Measurements from ENCODE around the gene DMRTB1.
"Not testable (repeated sequence)": the region's sequence is repeated elsewhere in the genome, so short reads cannot be mapped to it uniquely, and the experiment has no call there.

Gene DMRTB1

DNA sequence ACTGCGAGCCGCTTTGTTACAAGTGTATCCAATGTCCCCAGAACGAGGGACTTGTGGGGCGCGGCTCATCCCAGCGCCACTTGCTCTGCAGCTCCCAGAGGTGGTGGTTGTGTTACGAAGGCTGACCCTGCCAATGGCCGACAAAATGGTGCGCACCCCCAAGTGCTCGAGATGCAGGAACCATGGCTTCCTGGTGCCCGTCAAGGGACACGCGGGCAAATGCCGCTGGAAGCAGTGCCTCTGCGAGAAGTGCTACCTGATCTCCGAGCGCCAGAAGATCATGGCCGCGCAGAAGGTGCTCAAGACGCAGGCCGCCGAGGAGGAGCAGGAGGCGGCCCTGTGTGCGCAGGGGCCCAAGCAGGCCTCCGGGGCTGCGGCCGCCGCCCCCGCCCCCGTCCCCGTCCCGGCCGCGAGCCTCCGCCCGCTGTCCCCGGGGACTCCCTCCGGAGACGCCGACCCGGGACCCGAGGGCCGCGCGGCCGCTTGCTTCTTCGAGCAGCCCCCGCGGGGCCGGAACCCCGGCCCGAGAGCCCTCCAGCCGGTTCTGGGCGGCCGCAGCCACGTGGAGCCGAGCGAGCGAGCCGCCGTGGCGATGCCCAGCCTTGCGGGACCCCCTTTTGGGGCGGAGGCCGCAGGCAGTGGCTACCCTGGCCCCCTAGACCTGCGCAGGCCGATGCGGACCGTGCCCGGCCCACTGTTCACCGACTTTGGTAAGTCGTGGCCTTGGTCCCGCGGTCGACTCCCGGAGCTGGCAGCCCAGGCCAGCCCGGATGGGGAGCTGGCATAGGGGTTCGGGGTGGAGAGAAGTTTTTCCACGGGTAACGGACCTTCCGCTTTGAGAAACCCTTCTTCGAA lies at the start of gene DMRTB1:
Gene DMRTB1, plus strand, starts transcription at position 79 of the 855 bp plus-strand sequence. Its CDS starts 55 bp downstream, at position 134.
- no peak for DNase-seq (ENCODE audit: low spot score)

DNA sequence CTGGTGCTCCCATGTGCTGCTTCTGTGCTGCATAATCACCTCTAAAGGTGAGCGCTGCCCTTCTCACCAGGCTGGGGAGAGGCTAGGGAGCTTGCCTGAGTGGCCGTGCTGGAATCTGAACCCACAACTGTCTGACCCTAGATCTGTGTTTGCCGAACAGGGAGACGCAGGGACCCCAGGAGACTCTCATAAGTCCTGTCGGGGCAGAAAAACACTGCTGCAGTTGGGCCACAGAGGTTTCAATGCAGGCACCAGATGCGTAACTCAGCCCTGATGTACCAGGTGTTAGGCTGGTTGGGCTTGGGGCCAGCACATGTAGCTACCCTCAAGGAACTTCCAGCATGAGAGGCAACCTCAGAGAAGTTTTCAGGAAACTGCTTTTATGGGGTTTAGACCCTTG lies 49.5 kb upstream of the DMRTB1 start:
- no peak for DNase-seq (ENCODE audit: low spot score)

DNA sequence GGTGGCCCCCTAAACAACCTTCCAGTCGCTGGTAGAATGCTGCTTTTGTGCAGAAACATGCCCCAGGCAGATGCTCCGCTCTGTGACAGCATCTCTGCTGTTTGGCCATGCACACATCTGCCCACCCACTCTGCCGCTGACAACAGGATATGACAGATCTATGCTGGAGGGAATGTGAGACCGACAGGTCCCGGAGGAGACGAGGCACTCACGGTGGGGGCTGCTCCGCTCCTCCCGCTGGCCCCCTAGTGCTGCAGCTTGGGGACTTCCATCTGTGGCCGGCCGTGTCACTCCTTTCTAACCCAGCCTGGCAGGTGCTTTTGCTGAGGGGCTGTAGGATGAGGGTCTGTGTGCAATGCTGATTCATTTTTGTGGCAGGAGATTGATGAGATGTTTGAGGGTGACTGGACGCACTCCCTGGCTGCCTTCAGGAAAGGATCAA lies 49.1 kb upstream of the DMRTB1 start:
- DNase-seq (ENCODE audit: low spot score) = no peak

DNA sequence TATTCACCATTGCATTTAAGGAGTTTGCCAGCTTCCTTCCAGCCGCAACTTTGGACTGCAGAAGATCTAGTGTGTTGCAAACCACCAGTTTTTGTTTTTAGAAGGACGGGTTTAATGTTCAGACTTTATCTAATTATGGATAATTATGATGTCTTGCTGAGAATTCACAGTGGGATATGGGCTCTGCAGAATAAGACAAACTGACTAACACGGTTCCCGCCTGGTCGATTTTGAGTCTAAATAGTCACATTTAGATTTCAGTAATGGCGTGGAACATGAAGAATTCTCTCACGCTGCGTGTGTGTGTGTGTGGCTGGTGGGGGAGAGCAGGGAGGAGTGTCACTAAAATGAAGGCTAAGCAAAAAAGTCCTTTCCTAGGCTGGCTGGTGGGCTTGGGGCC lies 48.5 kb upstream of the DMRTB1 start:
- no peak for DNase-seq (ENCODE audit: low spot score)

DNA sequence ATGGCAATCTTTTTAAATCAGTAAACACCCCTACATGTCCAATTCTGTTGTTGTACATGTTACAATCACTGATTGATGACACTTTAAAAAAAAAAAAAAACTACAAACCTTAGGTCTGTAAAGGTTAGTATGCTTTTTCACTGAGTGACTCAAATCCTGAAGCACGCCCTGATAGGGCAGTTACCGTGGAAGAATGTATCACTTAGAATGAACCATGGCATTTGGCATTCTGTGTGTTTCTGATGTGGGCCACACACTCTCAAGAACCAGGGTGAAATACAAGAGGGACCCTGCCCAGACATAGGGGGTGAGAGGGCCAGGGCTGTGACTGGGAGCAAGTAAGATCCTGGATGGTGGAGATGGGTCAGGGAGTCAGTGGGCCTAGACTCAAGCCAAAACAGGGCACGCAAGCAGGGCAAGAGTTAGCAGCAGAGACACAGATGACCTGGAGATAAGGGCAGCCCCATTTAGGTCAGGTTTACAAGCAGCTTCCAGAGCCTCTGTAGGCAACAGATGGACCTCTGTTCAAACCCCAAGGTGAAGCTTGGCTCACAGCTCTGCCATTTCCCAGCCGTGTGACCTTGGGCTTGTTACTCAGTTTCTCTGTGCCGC lies 47.6 kb upstream of the DMRTB1 start:
- no peak for DNase-seq (ENCODE audit: low spot score)

DNA sequence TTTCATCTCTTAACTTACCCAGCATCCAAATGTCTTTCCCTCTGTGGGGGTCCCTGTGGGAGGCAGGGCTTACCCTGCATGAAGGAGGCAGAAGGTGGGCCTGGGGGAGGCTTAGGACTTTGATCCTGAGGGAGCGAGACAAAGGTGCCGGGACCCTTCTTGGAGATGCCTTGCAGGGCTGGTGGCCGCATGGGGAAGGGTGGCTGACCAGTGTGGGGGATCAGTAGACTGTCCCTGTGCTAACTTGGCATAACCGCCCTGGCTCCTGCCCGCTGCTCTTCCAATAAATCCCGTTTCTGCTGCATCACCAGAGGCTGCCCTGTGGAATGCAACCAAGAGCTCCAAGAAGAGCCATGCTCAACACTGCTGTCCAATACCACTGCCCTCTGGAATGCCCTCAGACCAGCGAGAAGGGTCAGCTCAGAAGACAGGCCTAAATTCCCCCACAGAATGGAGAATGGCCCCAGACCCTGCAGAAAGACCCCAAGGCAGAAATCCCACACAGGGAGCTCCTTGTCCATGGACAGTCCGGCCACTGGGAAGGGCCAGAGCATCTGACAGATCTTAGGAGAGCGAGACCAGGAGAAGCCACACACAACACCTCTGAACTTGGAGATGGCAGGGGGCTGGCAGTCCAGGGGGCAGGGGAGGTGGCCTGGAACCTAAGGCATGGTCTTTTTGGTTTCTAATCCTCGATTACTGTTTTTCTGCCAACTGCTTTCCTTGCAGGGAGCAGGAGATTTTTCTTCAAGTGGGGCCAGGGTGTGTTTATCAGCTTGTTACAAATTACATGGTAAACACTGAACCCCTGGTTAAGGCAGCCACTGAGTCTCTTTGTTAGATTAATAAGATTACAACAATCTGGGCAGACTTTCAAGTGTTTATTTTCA lies 46.7 kb upstream of the DMRTB1 start:
- DNase-seq (ENCODE audit: low spot score) = no peak

DNA sequence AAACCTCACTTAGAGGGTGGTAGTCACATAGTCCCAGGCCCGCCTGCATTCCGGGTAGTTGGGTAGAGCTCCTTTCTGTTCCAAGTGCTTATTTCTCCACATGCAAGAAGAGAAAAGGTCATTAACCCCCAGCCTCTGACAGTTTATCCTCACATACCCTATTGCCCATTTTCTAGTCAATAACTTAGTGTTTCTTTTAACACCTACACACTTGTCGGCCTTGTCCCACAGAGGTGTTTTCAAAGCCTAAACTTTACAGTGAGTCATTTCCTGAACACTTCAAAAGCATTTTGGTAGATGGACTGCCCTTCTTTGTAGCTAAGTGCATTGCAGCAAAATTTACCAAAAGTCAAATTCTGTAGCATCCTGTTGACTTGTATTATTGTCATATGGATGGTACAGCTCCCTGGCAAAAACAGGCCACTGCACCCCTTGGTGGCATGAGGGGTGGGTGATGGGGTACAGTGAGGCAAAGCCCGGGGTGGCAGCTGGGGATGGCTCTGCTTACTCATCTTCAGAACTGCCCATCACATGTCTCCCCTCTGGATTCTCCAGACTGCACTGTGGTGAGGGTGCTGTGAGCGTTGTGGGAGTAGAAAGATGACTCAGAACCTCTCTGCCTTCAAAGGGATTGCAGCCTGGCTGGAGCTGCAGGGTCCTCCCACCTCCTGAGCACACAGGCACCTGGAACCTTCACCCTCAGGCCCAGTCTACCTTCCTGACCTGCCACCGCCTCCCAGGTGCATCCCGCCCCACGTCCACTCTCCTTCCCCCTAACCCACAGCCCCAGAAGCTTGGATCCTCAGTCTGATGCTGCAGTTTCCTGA lies 45.8 kb upstream of the DMRTB1 start:
- DNase-seq (ENCODE audit: low spot score) = peak; percentile 53

DNA sequence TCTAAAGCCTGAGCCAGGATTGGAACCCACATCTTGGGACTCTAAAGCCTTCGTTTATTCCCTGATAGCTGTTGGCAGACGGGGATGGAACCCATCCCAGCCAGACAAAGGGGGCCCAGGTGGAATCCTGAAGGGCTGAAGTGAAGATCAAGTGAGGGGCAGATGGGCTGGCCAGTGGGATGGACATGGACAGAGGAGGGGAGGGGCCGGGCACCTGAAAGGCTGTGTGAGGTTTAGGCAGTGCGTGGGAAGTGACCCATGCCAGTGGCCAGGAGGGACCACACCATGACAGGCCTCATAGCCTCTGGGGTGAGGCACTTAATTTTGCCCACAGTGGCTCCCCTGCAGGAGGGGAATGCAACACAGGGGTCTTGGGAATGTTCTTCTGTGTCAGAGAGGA lies 44.6 kb upstream of the DMRTB1 start:
- no peak for DNase-seq (ENCODE audit: low spot score)

DNA sequence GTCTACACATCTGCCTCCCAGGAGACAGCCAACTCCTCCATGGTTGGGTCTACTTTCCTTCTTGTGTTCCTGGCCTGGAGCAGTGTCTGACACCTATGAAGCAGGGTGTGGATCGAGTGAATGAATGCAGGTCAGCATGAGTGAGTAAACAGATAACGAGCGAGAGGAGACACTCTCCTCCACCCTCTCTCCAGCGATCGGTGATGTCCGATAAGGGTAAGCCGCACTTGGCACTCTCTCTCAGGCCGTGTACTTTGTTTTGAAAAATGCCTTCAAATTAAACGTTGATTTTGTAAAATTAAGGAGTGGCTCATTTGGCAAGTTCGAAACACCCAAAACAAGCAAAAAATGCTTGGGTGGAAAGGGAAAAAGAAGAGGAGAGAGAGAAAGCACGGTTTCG lies 43.8 kb upstream of the DMRTB1 start:
- no peak for DNase-seq (ENCODE audit: low spot score)

DNA sequence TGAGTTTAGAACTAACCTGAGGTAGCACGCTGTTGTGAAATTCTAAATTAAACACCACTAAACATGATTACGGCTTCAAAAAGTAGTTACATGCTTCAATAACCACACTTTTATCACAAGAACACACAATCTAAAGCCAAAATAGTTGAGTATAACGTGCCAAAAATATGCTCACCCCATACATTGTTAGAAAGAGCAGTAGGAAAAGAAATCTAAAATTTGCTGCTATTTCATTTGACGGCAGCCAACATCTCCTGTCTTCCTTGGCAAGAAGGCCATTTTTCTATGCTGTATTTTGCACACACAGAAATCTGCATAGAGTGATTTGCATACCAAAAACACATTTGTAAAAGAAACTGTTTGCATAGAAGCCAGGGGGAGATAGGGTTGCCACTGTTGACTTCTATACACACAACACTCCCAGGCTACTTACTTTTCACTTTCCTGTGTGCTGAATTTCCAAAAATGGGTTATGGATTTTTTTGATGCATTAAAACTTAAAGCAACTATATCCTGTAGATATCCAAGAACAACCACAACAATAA lies 42.9 kb upstream of the DMRTB1 start:
- DNase-seq (ENCODE audit: low spot score) = no peak

DNA sequence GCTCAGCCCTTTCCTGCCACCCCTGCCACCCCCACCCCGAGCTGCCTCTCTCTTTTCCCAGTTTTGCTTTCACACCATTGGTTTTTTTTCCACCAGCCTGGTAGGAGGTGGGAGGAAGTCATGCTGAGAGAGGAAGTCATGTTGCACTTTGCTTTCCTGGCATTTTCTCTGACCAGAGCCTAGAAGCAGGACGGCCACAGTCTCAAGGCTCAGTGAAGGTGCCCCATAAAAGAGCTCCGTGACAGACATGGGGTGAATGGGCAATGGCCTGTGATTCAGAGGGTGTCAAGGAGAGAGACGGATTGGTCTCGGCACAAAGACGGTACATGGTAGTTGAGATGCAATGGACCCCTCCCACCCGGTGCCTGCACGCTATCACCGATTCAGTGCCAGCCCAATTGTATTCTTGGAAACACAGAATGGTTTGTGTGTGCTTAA lies 42.1 kb upstream of the DMRTB1 start:
- no peak for DNase-seq (ENCODE audit: low spot score)

DNA sequence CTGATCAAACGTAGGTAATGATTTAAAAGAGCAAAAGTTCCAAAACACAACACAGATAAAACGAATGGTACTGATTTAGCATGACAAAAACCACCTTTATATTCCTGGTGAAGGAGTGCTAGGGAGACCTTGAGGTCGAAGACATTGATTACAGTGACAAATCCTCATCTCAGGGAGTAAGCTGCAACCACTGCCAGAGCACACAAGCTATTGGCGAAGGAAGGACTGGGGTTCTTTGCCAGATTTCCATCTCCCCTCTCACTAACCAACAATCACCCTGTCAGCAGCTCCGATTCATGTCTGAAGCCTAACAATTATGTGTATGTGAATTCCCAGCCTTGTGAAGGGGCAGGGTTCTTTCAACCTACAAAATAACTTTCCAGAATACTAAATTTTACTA lies 40.2 kb upstream of the DMRTB1 start:
- DNase-seq (ENCODE audit: low spot score) = no peak

DNA sequence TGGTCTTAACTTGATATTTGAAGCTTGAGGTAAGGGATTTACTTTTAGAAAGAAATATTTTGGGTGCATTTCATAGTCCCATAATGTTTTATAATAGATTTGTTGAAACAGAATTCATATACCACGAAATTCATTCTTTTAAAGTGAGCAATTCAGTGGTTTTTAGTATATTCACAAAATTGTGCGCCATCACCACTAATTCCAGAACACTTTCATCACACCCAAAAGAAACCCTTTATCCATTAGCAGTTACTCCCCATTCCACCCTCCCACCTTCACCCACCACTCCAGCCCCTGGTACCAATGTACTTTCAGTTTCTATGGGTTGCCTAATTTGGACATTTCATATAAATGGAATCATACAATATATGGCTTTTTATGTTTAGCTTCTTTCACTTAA lies 38.9 kb upstream of the DMRTB1 start:
- no peak for DNase-seq (ENCODE audit: low spot score)

DNA sequence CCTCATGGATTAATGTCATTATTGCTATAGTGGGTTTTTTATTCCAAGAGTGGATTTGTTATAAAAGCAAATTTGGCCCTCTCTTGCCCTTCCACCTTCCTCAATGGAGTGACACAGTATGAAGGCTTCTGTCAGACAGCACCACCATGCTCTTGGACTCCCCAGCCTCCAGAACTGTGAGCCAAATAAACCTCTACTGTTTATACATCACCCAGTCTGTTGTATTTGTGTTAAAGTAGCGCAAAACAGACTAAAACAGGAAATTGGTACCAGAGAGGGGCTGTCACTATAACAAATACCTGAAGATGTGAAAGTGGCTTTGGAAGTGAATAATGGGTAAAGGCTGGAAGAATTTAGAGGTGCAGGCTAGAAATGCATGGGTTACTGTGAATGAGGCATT lies 38.0 kb upstream of the DMRTB1 start:
- DNase-seq (ENCODE audit: low spot score) = no peak

DNA sequence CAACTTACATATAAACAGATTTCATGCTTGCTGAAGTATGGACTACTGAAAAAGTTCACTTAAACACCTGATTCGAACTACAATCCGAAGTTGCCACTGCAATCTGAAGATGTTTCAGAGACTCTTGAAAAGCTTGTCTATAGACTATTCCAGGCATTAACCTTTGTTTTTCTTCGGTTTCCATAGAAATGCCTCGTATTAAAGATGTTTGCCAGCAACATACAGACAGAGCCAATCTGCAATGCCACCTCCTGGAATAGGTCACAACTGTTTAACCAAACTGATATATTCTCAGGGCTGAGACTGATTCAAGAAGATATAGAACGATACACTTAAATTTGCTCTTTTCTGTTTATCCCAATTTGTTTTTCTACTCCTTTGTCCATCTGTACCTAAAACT lies 28.9 kb upstream of the DMRTB1 start:
- no peak for DNase-seq (ENCODE audit: low spot score)

DNA sequence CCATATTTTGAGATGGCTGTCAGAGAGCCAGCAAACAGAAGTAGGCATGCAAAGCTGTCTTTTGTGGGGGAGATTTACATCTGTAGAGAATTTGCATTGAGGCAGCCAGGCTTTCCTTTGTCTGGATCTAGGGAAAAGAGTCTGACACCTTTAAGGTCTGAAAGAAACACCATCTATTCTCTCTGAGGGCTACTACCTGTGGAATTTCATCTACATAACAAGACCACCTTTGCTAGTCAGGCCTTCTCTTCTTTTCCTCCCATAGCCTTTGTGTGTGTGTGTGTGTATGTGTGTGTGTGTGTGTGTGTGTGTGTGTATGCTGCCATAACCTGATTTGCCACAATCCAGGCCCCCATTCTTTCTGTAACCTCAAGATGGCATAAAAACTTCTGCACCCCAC lies 28.4 kb upstream of the DMRTB1 start:
- no peak for DNase-seq (ENCODE audit: low spot score)

DNA sequence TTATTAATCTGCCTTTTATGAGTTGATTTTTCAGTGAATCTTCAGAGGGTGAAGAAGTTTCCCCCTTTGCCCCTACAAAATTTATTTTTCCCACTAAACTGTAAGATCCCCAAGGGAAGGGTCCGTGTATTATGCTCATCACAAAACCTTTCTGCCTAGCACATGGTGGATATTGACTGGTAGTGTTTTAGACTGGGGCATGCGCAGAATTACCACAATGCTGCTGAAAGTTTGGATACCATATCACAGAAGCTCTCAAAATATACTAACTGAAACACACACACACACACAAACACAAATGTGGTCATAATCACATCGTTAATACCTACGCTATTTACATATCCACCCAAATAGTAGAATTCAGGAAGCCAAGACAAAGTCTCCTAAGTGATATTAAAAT lies 28.0 kb upstream of the DMRTB1 start:
- no peak for DNase-seq (ENCODE audit: low spot score)

DNA sequence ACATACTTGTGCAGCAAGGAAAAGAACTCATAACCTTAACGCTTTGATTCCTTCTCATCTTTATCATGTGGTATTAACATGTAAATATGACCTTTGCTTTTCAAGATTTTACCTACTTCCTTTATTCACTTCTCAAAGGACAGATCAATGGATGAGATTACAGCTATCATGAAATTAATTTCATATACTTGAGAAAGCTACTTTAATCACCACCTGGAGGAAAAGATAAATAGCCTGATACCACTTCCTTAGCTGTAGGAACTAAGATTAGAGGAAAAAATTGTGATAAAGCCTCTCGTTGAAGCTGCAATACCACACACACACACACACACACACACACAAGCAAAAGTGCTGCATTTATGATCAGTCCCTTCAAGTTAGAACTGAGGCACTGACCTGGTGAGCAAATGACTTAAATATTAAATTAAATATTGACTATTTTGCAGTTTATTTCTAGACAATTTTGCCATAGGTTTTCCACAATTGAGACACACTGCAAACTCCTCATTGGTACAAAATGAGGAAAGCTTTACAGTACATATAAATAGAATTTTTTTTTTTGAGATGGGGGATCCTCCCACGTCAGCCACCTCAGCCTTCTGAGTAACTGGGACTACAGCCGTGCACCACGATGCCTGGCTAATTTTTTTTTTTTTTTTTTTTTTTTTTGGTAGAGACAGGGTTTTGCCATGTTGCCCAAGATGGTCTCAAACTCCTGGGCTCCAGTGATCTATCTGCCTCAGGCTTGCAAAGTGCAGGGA lies 27.2 kb upstream of the DMRTB1 start:
- no peak for DNase-seq (ENCODE audit: low spot score)

DNA sequence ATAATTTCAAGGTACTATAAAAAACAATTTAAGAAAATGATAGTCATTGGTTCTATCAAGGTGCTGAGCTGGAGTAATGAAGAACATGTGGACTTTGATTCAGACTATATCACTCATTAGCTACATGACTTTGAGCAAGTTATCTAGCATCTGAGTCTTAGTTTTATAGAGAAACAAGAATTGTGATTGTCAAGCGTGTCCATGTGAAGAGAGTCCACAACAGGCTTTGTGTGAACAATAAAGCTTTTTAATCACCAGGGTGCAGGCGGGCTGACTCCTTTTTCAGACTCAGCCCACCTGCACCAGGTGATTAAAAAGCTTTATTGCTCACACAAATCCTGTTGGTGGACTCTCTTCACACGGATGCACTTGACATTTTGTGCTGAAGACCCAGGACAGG lies 26.6 kb upstream of the DMRTB1 start:
- DNase-seq (ENCODE audit: low spot score) = no peak

DNA sequence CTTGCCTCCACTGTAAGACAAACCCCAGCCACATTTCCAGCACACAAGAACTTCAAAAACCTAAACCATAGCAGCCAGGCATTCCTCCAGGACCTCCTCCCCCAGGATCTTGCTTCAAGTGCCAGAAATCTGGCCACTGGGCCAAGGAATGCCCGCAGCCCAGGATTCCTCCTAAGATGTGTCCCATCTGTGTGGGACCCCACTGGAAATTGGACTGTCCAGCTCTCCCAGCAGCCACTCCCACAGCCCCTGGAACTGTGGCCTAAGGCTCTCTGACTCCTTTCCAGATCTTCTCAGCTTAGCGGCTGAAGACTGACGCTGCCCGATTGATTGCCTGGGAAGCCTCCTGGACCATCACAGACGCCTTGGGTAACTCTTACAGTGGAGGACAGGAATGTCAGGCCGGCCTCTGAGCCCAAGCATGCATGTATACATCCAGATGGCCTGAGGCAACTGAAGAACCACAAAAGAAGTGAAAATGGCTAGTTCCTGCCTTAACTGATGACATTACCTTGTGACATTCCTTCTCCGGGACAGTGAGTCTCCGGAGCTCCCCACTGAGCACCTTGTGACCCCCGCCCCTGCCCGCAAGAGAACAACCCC lies 24.7 kb upstream of the DMRTB1 start:
- DNase-seq (ENCODE audit: low spot score) = not testable (repeated sequence)
